K562 (cell line): Measurements from ENCODE around the gene SORCS2.

Source experiments
- CEBPB ChIP-seq: fragments of 450-650 bp; IDR thresholded peaks from 2 replicates; pipeline ENCODE4 v1.6.1; 2016; ENCODE audit warnings: missing genetic modification characterization, missing compliant biosample characterization
- EGR1 ChIP-seq: fragments of 450-650 bp; conservative IDR thresholded peaks from 2 replicates; pipeline ENCODE4 v1.6.1; 2017; ENCODE audit warnings: mild to moderate bottlenecking
- EZH2 ChIP-seq: IDR thresholded peaks from 2 replicates; pipeline ENCODE4 v1.6.1; 2012; ENCODE audit warnings: low read depth, mild to moderate bottlenecking, inconsistent platforms, low read length, borderline replicate concordance
- KLF16 ChIP-seq: IDR thresholded peaks from 2 replicates; pipeline ENCODE4 v1.6.1; 2016; ENCODE audit warnings: antibody characterized with exemption
- NBN ChIP-seq: fragments of 450-650 bp; IDR thresholded peaks from 2 replicates; pipeline ENCODE4 v1.6.1; 2016; ENCODE audit warnings: low read depth, mild to moderate bottlenecking
- POLR2H ChIP-seq: IDR thresholded peaks from 2 replicates; pipeline ENCODE4 v1.6.1; 2016; ENCODE audit warnings: missing genetic modification characterization, low read depth, mild to moderate bottlenecking, control low read depth, missing compliant biosample characterization, moderate library complexity
- SRSF9 ChIP-seq: fragments of 200-400 bp; formaldehyde crosslinking; IDR thresholded peaks from 2 replicates; pipeline ENCODE4 v1.6.1; 2017; ENCODE audit warnings: low read depth, low read length, borderline replicate concordance
- ZBTB33 ChIP-seq: sonication (generic); formaldehyde crosslinking; IDR thresholded peaks from 2 replicates; pipeline ENCODE4 v1.8.1; 2023; ENCODE audit warnings: mild to moderate bottlenecking, missing genetic modification reagents
- ZNF212 ChIP-seq: fragments of 450-650 bp; formaldehyde crosslinking; IDR thresholded peaks from 2 replicates; pipeline ENCODE4 v1.4.0; 2020; ENCODE audit warnings: mild to moderate bottlenecking
- TF ChIP-seq, protein P1 (sequence below): sonication (generic); formaldehyde crosslinking; IDR thresholded peaks from 2 replicates; pipeline ENCODE4 v1.4.0; 2020; ENCODE audit warnings: mild to moderate bottlenecking, missing genetic modification reagents
- TF ChIP-seq, protein P2 (sequence below), 3 experiments: IDR thresholded peaks in 2 of 3; conservative IDR thresholded peaks in 1 of 3; 2 replicates each; pipeline ENCODE4 v1.5.1; 2011 to 2012; ENCODE audit warnings: low read length in 3 of 3, mild to moderate bottlenecking in 3 of 3, control low read depth in 2 of 3, improper control_type of control experiment in 1 of 3, inconsistent platforms in 1 of 3, low read depth in 1 of 3, mixed read lengths in 1 of 3, moderate library complexity in 1 of 3; ENCODE audit not compliant: insufficient read depth in 2 of 3

GRCh38 chr4:7379719-7380118 lies 187.4 kb downstream of the SORCS2 start:
- TF ChIP-seq POLR2H (tag) (no peak), KLF16 (no peak), EGR1 (no peak), EZH2 (no peak), ZBTB33 (CRISPR knock-in tag) (no peak), SRSF9 (no peak), ZNF212 (CRISPR knock-in tag) (no peak), CEBPB (tag) (no peak), NBN (no peak)
- TF ChIP-seq, protein P1, sequence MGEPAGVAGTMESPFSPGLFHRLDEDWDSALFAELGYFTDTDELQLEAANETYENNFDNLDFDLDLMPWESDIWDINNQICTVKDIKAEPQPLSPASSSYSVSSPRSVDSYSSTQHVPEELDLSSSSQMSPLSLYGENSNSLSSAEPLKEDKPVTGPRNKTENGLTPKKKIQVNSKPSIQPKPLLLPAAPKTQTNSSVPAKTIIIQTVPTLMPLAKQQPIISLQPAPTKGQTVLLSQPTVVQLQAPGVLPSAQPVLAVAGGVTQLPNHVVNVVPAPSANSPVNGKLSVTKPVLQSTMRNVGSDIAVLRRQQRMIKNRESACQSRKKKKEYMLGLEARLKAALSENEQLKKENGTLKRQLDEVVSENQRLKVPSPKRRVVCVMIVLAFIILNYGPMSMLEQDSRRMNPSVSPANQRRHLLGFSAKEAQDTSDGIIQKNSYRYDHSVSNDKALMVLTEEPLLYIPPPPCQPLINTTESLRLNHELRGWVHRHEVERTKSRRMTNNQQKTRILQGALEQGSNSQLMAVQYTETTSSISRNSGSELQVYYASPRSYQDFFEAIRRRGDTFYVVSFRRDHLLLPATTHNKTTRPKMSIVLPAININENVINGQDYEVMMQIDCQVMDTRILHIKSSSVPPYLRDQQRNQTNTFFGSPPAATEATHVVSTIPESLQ (CRISPR knock-in tag) = no peak
- TF ChIP-seq, protein P2, sequence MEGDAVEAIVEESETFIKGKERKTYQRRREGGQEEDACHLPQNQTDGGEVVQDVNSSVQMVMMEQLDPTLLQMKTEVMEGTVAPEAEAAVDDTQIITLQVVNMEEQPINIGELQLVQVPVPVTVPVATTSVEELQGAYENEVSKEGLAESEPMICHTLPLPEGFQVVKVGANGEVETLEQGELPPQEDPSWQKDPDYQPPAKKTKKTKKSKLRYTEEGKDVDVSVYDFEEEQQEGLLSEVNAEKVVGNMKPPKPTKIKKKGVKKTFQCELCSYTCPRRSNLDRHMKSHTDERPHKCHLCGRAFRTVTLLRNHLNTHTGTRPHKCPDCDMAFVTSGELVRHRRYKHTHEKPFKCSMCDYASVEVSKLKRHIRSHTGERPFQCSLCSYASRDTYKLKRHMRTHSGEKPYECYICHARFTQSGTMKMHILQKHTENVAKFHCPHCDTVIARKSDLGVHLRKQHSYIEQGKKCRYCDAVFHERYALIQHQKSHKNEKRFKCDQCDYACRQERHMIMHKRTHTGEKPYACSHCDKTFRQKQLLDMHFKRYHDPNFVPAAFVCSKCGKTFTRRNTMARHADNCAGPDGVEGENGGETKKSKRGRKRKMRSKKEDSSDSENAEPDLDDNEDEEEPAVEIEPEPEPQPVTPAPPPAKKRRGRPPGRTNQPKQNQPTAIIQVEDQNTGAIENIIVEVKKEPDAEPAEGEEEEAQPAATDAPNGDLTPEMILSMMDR (IDR thresholded peaks at IDR 0.05 in 2 of 3, conservative IDR thresholded peaks at IDR 0.05 in 1 of 3; ENCODE audit: insufficient read depth in 2 of 3, low read depth in 1 of 3, low read length in 3 of 3) = no peak
